GM19467 (cell line): ENCODE results near the gene SCUBE1.

Experiments
- ATAC-seq: cut with Tn5 transposase; IDR thresholded peaks from one replicate; pipeline ENCODE4 v1.9.1; 2021; ENCODE audit warnings: mild to moderate bottlenecking, moderate library complexity; ENCODE audit not compliant: unreplicated experiment

The SCUBE1 gene

GRCh38 chr22:43163241-43163795 lies 179.9 kb downstream of the SCUBE1 start:
- no peak for ATAC-seq

GRCh38 chr22:43162412-43163150 lies 180.6 kb downstream of the SCUBE1 start:
- ATAC-seq: no peak

- ATAC-seq: no peak
Measured at GRCh38 chr22:43160497-43161126, 182.6 kb downstream of the SCUBE1 start.

- ATAC-seq: no peak
Measured at GRCh38 chr22:43159484-43160178, 183.5 kb downstream of the SCUBE1 start.

DNA sequence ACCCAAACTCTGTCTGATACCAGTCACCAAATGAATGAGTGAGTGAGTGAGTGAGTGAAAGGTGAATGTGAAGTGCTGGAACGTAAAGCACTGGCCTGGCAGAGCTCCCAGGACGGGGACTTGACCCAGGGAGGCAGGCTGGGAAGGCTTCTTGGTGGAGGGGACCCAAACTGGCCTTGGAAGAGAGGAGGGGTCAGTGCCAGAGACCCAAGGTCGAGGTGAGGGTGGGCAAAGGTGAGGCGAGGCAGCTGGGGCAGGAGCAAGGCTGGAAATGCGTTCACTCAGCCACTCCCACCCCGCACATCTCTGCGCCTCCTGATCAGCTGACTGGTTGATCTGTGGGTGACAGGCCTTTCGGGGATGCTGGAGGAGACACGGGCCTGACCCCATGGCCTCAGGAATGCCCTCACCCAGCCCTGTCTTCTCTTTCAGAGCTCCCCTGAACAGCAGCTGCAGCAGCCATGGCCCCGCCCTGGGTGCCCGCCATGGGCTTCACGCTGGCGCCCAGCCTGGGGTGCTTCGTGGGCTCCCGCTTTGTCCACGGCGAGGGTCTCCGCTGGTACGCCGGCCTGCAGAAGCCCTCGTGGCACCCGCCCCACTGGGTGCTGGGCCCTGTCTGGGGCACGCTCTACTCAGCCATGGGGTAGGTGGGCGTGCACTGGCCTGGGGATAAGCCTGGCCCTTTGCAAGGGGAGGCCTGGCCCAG lies 184.2 kb downstream of the SCUBE1 start:
- ATAC-seq: no peak

GRCh38 chr22:43157874-43158546 lies 185.2 kb downstream of the SCUBE1 start:
- ATAC-seq: no peak

GRCh38 chr22:43156413-43156812 lies 186.8 kb downstream of the SCUBE1 start:
- ATAC-seq: no peak

DNA sequence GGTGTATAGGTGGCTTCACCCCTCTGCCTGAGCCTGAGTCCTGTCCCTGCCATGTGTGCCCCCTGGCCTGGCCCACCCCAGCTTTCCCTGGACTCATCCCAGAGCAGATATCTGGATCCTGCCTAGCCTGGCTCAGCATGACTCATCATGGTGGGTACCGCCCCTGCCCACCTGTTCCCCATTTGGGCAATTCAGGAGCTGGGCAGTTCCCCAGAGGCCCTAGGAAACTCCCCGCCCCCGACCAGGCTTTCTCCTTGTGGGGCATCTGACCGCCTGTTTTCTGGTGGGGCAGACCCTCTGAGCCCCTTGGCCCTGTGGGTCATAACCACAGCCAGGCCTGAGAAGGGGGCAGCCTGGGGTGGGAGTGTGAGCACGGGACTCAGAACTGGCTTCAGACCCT lies 187.4 kb downstream of the SCUBE1 start:
- ATAC-seq: no peak

DNA sequence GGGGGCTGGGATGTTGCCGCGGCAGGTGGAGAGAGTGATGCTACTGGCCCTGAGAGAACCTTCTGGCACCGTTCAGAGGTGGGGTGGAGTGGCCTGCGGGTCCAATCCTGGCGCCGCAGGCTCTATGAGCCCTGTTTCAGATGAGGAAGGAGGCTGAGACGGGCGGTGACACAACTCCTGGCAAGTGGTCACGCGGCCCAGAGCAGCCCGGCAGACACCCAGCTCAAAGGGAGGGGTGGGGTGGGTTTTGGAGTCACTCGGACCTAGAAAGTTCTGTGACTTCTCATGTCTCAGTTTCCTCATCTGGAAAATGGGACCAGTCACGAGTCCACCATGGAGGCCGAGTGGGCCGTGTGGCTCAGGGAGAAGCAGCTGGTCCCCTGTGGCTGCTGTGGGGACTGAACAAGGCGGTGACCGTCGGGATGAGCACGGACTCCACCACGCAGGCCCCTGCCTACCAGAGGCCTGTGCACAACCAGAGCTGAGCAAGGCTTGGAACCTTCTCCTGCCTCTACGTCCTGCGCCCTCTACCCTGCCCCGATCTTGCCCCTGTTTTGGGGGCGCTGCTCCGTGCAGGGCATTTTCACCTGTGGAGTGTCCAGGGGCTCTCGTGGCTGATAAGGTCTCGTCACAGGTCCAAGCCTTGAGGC lies 188.2 kb downstream of the SCUBE1 start:
- ATAC-seq: no peak

- no peak for ATAC-seq
Measured at GRCh38 chr22:43153899-43154298, 189.3 kb downstream of the SCUBE1 start.

DNA sequence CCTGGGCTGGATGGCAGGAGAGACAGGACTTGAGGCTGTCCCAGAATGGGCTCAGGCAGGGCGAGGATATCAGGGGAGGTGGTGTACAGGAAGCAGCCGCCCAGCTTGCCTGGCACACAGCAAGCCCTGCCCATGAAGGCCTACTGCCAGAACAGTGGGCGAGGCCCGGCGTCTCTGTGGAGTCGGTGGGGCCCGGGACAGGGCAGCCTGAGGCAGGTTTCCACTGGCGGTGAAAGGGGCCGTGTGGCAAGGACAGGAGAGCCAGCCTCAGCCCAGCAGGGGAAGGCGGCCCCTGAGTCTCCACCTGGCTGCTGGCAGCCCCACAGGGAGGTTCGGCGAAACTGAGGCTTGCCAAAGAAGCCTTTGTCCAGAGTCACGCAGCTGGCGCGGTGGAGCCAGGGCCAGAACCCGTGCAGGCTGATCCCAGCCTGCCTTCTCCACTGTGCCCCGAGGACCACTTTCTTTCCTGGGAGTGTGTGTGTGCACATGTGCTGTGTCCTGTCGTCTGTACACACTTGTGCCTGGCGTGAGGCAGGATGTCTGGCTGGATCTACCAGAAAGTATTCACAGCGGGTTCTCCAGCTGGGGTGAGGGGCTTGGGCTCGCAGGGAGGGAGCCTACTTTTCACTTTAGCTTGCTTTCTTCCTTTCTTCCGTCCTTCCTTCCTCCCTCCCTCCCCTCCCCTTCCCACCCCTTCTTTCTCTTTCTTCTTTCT lies 190.7 kb downstream of the SCUBE1 start:
- ATAC-seq: no peak

- no peak for ATAC-seq
Measured at GRCh38 chr22:43152003-43152356, 191.2 kb downstream of the SCUBE1 start.

DNA sequence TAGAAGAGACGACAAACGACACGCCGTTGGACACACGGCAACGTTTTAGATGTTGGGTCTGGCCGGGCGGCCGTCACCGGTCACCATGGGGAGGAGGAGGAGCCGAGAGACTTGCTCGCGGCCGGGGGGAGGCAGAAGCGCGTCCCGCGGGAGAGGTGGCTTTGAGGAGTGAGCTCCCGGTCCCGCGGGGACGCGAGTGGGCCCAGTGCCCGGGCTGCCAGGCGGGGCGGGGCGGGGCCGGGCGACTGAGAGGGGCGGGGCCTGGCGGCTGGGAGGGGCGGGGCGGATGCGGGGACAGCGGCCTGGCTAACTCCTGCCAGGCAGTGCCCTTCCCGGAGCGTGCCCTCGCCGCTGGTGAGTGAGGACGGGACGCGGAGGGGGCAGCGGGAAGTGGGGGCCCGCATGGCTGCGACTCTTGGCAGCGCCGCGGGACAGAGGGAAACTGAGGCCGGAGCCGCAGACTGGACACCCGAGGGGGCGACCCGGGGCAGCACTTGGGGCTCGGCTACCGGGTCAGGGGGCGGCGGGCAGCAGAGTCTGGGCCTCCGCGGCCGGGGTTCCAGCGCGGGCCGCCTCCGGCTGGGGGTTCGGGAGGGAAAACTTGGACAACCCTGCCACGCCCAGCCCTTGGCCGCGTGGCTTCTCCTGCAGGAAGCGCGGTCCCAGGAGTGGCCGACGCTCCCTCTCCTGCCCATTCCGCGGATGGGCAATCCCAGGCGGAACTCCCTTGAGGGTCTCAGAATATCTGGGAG lies 191.7 kb downstream of the SCUBE1 start, which contains the start of gene TSPO:
TSS of gene TSPO (plus strand) at position 309 of the 752 bp plus-strand sequence. CDS start 7,680 bp downstream, outside the sequence.
- ATAC-seq: no peak

DNA sequence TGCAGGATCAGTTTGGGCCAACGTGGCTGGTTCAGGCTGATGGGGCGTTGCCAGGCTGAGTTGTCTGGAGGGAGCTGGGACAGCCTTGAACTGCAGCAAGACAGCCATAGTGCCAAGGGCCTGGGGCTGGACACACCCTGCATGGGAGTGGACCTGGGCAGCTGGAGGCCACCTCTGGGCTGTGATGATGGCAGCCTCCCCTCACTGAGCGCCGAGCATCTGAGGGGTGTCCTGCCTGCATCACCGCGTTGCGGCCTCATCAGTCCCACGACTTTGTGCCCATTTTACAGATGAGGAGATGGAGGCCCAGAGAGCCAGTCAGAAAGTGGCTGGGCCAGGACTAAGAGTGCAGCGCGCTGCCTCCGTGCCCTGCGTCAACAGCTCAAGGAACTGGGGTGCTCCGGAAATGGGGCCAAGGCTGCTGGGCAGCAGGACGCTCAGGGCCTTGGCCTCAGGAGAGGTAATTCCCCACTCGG lies 192.4 kb downstream of the SCUBE1 start:
- no peak for ATAC-seq

DNA sequence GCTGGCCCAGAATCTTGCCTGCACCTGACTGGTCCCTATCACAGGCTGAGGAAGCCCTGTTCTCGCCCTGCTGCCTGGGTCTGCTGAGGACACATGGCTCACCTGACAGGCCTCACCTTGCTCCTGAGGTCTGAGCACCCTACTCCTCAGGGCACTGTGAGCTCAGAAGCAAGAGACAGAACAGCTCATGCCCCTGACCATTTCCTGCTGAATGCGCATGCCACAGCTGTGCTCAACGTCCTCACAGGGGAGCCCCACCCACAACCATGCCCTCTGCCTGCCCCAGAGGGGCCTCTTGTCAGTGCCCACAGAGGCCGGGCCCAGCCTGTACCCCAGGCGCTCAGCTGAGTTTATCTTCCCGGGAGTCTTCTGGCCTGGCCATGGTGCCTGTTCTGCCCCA lies 194.6 kb downstream of the SCUBE1 start:
- no peak for ATAC-seq

GRCh38 chr22:43147821-43148220 lies 195.4 kb downstream of the SCUBE1 start:
- ATAC-seq: no peak
